Subcutaneous adipose tissue (tissue), 4 donors: Measurements from ENCODE around the gene FCGR3A. TPM values are rescaled to one million over a fixed set of nuclear protein-coding genes. Genes with fewer than 3 reads are reported as not detected.

ENCODE experiments used
- CTCF ChIP-seq: fragments of 450-650 bp; IDR thresholded peaks from one replicate; pipeline ENCODE4 v1.5.1; 2016; ENCODE audit warnings: low read depth, mild to moderate bottlenecking, control low read depth, antibody characterized with exemption, moderate library complexity
- total RNA-seq, 4 donors: library from RNA; depleted of rRNA; stranded (reverse); fragments of >200 nt; gene quantifications; one replicate each; pipeline ENCODE4 v1.1.0, GENCODE V29; 2016

Gene FCGR3A
- total RNA-seq, 4 donors from 2014 or later: 11.7 to 155 (median 20.3) TPM

GRCh38 chr1:161506336-161507223 lies 43.0 kb downstream of the FCGR3A start:
- TF ChIP-seq CTCF: no peak

GRCh38 chr1:161505686-161506085 lies 43.9 kb downstream of the FCGR3A start:
- no peak for TF ChIP-seq CTCF

- TF ChIP-seq CTCF: no peak
Observed at GRCh38 chr1:161503394-161503748, 46.2 kb downstream of the FCGR3A start.

GRCh38 chr1:161502641-161503393 lies 46.8 kb downstream of the FCGR3A start:
- no peak for TF ChIP-seq CTCF

GRCh38 chr1:161502181-161502580 lies 47.4 kb downstream of the FCGR3A start:
- TF ChIP-seq CTCF: no peak

GRCh38 chr1:161501234-161501633 lies 48.4 kb downstream of the FCGR3A start:
- TF ChIP-seq CTCF: no peak
